DMS153 (cell line): ENCODE measurements around the gene SOWAHC.
"Not testable (repeated sequence)": the region's sequence is repeated elsewhere in the genome, so short reads cannot be mapped to it uniquely, and the experiment has no call there.

Experiments used
- DNase-seq: peaks from one replicate; lab custom pipeline; 2025; lab: John Stamatoyannopoulos, UW

SOWAHC gene

DNA sequence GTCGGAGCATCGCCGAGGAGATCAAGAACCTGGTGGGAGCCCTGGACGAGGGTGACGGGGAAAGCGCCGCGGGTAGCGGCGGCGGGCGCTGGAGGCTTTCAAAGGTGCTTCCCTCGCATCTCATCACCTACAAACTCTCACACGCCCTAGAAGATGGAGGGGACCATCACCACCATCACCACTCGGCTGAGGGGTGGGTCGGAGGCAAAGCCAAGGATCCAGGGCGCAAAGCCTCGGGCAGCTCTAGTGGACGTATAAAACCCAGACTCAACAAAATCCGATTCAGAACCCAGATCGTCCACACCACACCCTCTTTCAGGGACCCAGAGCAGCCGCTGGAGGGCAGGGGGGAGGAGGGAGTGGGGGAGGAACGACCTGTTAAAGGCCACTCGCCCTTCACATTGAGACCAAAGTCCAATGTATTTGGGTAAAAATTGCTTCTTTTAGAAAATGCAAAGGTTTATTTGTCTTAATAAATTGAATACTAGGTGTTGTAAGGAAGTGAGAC, 1.5 kb downstream of the SOWAHC start:
- no peak for DNase-seq

DNA sequence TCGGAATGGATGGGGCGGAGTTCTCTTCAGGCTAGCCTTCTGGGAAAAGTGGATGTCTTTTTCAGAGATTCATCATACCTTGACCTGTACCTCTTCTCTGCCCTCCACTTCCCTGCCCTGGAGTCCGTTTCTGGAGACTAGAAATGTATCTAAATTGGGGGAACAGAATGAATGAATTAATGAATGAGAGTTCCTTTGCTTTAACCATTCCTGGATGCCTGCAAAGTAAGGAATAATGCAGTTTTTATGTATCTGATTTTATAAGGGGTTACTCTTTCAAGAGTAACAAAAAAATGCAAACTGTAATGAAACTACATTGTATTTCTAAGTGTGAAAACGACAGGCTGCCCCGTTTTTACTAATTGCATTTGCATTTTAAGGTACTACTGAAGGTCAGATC, 2.0 kb downstream of the SOWAHC start:
- DNase-seq: no peak

DNA sequence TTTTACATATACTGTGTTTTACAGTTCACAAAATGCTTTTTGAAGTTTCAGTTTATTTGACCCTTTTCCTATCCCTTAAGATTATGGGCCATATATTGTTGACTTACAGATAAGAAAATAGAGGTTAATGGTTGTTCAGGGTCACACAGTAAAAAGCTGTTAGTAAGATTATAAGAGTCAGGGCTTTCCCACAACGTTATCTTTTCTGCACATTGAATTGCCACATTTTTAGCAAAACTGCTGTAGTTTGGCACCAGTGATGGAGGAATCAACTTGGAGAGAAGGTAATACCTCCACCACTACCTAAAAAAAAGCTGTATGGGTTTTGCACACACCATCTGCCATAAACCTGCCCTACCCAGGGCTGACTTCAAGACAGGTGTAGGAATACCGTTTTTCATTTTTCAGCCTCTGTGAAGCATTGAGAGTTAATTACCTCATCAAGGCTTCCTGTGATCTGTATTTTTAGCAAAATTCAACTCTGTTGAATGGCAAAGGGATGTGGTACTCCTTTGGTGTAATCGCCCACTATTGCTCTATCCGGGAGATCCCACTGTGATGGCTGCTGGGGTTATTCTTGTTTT, 5.0 kb downstream of the SOWAHC start:
- no peak for DNase-seq

DNA sequence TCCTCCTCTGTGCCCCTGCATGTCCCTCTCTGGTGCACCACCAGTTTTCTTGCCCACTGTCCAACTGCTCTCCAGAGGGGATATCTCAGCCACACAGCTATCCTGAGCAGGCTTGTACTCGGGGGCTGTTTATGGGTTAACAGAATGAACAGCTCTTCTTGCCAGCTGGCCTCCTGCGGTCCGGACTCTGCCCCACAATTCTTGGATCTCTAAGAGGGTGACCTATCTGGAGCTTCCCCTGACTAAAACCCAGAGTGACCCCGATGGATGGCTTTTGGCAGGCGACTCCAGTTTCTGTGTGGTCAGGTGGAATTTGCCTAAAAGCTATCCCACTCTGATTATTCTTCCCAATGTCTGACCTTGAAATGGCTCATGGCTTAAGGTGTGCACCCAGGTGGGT, 9.1 kb downstream of the SOWAHC start:
- no peak for DNase-seq

DNA sequence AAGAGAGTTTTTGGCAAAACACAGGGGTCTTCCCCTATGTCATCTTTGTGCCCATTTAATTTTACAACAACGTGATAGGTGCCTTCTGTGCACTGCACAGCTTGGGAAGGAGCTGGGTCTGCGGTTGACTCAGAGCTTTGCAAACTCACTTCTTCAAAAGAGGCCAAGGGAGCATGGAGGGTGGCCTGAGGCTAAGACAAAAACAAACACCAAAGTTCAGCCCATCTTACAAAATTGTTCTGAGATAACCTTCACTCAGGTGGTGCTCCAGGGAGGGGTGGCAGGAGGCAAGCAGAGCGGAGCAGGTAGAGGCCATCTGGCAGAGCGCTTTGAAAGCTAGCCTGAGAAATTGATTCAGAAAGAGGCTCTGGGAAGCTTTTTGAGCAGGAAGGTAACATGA, 9.8 kb downstream of the SOWAHC start:
- no peak for DNase-seq

DNA sequence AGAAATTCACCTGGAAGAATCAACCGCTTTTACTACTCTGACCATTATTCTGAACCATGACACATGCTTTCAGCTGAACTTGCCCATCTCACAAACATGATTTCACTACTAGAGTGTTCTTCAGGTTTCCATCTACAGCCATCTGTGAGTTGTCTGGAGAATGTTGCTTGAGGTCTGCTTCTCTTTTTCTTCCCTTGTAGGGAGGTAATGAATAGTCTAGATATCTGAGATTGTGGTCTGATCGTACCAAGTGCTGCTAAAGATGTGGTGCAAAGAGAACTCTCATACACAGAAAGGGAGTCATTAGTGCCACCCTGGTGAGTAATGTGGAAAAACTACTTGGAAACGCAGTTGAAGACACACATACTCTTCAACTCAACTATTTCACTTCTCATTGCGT, 10.2 kb downstream of the SOWAHC start:
- DNase-seq: no peak

DNA sequence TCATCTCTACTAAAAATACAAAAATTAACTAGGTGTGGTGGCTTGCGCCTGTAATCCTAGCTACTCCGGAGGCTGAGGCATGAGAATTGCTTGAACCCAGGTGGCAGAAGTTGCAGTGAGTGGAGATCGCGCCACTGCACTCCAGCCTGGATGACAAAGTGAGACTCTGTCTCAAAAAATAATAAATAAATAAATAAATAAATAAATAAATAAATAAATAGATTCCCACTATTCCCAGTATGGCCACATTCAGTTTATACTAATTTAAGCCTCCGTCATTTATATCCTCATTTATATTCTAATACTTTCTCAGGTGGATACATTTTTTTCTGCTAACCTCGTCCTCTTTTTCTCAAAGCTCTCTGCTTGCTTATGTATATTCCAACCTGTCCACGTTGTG, 14.2 kb downstream of the SOWAHC start:
- DNase-seq: not testable (repeated sequence)

DNA sequence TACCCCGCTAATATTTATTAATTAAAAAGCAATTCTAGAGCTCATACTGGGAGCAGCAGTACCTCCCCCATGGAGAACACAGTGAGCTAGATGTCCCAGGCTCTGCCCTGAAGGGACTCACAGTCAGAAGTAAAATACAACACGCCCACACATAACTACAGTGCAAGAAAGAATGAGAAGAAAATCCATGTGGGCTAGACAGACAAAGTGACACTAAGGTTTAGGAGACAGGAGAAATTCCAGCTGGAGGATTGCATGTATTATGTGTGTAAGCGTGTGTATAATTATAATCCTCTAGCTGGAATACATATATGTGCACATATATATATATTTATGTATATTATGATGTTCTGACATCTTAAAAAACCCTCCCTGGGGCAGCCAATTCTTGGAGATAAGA, 15.7 kb downstream of the SOWAHC start:
- no peak for DNase-seq

DNA sequence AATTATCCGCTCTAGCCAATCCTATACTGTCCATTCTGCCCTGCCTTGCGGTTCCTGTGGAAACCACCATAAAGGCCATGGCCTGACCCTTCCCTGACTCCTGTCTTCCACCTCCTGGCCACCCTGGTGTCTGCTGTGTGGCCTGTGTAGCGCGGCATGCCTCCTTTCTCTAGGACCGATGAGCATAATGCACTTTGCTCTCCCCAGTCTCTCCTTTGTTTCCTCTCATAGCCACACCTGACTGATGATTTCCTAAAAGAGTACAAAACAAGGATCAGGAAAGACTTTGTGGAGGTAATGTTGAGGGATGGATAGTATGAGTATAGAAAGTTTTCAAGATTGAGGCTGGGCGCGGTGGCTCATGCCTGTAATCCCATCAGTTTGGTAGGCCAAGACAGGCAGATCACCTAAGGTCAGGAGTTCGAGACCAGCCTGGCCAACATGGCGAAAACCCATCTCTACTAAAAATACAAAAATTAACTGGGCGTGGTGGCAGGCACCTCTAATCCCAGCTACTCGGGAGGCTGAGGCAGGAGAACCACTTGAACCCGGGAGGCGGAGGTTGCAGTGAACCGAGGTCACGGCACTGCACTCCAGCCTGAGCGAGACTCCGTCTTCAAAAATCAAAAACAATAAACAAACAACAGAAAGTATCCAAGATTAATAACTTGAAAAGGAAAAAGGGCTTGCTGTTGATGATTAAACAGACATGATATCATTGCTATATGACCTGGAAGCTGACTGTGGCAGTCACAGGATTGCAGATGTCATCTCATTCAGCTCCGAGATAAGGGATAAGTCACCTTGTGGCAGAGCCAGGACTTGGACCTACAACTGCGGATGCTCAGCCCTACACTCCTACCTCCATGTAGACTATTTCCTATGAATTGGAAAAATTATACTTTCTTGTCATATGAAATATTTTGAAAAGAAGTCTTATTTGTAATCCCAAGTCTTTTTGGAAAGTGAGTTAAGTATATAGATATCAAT, 16.6 kb downstream of the SOWAHC start:
- DNase-seq: no peak

DNA sequence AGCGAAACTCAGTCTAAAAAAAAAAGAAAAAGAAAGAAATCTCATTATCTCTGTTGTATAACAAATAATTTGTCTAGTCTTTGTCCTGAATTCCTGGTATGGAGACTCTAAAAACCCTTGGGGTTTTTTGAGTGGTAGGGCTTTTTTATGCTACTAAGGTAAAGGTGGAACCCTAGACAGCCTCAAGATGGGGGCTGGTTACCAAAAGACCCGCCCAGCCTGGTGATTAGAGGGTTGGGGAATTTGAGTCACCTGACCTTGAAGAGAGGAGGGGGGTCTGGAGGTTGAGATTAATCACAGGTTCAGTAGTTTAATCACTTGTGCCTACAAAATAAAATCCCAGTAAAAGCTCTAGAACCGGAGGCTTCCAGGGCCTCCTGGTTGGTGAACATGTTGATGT, 17.6 kb downstream of the SOWAHC start:
- no peak for DNase-seq

DNA sequence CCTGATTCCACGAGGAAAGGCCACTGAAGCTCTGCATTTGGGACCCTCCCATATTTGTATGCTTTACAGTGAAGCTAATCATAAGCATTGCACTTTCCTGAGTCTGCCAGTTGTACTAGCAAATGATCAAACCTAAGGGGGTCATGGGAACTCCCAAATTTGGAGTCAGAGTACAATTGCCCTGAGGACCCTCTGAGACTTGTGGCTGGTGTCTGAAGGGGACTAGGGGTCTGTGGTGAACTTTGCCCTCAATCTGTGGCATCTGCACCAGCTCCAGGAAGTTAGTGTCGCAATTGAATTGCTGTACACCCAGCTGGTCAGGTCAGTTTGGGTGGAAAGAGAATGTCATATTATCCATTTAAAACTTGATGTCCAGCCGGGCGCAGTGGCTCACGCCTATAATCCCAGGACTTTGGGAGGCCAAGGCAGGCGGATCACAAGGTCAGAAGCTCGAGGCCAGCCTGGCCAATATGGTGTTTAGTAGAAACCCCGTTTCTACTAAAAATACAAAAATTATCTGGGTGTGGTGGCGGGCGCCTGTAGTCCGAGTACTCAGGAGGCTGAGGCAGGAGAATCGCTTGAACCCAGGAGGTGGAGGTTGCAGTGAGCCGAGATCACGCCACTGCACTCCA, 18.1 kb downstream of the SOWAHC start:
- no peak for DNase-seq

DNA sequence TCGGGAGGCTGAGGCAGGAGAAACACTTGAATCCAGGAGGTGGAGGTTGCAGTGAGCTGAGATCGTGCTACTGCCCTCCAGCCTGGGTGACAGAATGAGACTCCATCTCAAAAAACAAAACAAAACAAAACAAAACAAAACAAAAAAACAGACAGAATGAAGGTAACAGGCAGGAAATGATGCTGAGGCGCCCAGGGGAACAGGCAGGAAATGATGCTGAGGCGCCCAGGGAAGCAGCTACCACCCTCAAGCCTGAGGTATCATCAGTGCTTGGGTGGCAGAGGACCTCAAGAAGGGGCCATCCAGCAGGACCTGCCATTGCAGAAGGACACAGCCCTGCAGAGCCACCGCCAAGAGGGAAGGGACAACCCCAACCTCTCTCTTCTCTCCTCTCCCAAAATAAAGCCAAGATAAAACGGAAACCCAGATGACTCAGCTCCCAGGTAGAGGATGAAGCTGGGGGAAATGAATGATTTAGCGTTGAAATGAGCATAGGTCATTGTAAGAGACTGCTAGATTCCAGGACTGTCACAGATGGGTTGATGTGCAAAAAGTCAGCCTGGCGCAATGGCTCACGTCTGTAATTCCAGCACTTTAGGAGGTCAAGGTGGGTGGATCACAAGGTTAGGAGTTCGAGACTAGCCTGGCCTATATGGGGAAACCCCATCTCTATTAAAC, 19.3 kb downstream of the SOWAHC start:
- DNase-seq: no peak

DNA sequence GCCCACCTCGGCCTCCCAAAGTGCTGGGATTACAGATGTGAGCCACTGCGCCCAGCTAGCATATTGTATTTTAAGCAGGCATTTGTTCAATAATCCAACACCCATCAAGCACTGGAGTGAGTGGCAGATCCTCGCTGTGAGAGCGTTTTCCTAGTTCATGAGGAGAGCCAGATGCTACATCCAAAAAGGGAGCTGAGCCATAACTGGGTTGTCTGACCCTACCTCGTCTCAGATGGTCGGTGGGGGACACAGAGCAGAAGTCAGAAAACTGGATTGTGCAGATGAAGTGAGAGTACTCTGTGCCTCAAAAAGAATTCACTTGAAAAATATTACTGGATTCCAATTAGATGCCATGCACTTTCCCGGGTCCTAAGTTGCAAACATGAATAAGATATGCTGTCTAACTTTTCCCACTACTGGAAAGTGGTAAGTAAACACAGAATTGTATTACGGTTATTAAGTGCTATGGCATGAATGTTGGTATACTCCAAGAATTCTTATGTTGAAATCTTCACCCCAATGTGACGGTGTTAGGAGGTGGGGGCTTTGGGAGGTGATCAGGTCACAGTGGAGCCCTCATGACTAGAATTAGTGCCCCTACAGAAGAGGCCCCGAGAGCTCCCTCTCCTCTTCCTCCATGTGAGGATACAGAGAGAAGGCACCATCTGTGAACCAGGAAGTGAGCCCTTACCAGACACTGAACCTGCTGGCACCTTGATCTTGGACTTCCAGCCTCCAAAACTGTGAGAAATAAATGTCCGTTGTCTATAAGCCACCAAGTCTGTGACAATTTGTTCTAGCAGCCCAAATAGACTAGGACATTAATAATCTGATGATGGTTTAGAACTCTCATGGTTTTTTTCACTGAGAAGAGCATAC, 21.5 kb downstream of the SOWAHC start:
- DNase-seq: no peak

DNA sequence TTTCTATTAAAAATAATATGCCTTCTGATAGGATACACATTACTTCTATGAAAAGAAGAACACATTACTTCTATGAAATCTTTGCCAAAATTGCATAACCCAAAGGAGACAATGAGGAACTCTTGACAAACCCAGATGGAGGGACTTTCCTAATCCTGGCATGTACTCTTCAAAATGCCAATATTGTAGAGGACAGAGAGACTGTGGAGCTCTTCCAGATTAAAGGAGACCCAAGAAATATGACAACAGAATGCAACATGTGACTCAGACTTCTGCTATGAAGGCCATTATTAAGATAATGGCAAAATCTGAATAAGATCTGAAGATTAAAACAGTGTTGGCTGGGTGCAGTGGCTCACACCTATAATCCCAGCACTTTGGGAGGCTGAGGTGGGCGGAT, 22.2 kb downstream of the SOWAHC start:
- DNase-seq: no peak

DNA sequence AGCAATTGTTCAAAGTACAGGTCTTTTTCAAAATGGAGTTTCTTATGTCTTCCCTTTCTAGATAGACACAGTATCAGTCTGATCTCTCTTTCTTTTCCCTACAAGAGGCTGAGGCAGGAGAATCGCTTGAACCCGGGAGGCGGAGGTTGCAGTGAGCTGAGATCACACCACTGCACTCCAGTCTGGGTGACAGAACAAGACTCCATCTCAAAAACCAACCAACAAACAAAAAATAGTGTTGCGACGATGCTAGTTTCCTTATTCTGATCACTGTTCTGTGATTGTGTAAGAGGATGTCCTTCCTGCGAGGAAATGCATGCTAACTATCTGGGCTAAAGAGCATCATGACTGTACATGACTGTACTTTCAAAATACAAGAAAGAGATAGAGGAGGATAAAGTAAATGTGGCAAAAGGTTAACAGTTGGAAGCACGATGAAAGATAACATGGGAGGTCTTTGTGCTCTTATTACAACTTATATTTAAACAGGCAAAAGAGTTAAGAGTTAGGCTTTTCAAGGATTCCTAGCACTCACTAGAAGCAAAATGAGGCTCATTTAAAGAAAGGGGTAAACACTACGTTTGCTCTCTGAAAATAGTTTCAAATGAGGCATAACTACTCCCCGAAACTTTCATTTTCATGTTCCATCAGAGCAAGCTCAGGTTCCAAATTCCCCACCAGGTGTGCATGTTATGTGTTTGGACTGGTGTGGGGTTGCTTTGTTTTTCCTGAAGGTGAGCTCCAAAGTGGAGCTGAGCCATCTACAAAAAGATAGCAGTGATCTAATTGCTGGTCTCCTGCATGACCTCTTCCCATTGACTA, 23.8 kb downstream of the SOWAHC start:
- DNase-seq: no peak

DNA sequence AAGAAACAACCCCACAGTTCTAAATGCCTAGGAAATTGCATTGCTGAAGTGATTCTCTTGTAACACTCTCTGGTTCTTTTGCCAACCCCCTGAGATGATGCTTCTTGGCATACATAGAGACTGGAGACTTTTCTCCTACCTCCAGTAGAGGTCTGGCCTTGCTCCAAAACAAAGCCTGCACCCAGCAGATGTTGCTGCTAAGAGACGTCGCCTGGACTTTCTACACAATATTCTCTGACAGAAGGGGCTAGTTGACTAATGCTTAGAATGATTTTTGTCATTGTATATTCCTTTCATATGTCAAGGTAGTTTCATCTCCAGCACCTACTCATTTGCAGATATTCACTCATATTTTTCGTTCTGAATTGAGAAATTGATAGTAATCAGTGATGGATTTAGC, 24.6 kb downstream of the SOWAHC start:
- no peak for DNase-seq

DNA sequence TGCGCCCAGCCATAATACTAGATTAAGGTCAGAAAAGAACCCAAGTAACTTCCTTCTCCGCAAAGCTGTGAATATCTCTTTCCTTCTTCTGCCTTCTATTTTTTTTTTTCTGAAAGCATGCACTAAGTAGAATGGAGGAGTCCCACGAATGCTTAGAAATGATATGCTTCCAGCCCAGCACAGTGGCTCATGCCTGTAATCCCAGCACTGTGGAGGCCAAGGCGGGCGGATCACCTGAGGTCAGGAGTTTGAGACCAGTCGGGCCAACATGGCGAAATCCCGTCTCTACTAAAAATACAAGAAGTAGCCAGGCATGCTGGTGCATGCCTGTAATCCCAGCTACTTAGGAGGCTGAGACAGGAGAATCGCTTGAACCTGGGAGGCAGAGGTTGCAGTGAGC, 25.8 kb downstream of the SOWAHC start:
- not testable (repeated sequence) for DNase-seq

DNA sequence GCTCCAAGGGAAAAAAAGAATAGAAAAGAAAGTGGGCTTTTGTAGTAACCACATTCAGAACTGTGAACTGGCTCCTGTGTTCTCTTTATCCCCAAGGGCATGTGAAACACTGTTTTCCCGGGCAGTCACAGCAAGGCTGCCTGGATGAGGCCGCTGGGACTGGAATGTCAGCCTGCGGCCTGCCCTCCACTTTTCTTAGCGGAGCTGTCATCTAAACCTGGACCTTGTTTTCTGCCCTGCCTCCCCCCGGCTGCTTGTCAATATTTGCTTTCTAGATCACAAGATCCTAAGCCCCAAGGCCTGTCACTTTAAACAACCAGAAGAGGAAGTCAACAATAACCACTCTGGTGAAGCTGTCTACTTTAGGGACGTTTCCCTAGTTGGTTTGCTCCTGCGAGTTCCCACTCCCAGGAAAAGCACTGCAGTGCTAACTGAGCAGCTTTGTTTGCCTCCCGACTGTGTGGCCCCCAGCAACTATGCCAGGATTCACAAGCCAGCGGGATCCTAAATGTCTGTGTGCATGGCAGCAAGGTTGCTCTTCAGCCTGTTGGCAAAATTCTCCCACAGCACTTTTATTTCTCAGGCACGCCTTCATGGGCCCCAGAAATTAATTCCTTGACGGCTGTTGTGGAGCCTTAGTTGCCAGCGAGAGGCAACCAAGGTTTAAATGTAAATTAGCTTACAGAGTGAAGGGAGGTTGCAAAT, 30.6 kb downstream of the SOWAHC start:
- peak; percentile 70 for DNase-seq

DNA sequence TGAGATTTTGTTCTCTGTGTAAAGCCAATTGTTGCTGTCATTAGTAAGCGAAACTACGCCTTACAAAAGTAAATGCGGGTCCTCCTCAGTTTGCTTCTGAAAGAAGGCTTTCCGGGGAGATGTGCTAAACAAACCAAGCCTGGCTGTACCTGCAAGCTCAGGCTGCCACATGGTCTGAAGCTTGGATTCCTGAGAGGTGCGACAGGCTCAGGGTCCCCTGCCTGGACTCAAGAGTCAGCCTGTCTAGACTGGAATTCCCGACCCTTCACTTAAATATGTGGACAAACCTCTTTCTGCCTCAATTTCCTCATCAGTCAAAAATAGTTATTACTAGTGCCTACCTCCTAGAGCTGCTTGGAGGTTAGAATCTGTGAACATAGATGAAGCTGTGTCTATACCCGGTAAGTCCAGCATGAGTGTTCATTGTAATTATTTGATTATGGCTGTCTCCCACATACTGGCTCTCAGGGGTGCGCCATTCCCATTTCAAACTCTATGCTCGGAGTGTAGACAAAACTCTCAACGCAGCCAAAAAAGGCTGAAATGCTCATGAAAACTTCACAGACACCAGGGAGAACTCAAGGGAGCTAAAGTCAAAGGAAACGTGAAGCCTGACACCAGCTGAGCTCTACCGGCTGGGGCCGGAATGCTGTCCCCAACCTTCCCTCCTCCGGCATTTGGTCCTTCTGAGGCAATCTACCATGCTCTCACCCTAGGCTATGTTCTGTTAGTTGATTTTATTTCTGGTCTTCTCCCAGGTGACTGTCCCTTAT, 31.4 kb downstream of the SOWAHC start:
- DNase-seq: no peak
